HEK293 (cell line): ENCODE measurements around the gene C1QBP.

ENCODE experiments used
- BCL11B ChIP-seq: fragments of 450-650 bp; formaldehyde crosslinking; IDR thresholded peaks from 2 replicates; pipeline ENCODE4 v1.5.1; 2016; ENCODE audit warnings: low read depth, missing biosample characterization, missing genetic modification characterization
- GFI1B ChIP-seq: fragments of 450-650 bp; formaldehyde crosslinking; IDR thresholded peaks from 2 replicates; pipeline ENCODE4 v1.5.1; 2016; ENCODE audit warnings: missing biosample characterization, missing genetic modification characterization
- KLF7 ChIP-seq: fragments of 450-650 bp; formaldehyde crosslinking; IDR thresholded peaks from 2 replicates; pipeline ENCODE4 v1.5.1; 2016; ENCODE audit warnings: missing biosample characterization, missing genetic modification characterization, borderline replicate concordance
- KLF8 ChIP-seq: fragments of 450-650 bp; formaldehyde crosslinking; IDR thresholded peaks from 2 replicates; pipeline ENCODE4 v1.5.1; 2016; ENCODE audit warnings: missing biosample characterization, missing genetic modification characterization
- SALL2 ChIP-seq: fragments of 450-650 bp; formaldehyde crosslinking; IDR thresholded peaks from 2 replicates; pipeline ENCODE4 v1.5.0; 2017; ENCODE audit warnings: missing biosample characterization, mild to moderate bottlenecking, missing genetic modification characterization, borderline replicate concordance
- YY1 ChIP-seq: fragments of 450-650 bp; formaldehyde crosslinking; IDR thresholded peaks from 2 replicates; pipeline ENCODE4 v1.5.1; 2018; ENCODE audit warnings: missing biosample characterization, missing genetic modification characterization
- YY2 ChIP-seq: fragments of 450-650 bp; formaldehyde crosslinking; IDR thresholded peaks from 2 replicates; pipeline ENCODE4 v1.5.1; 2016; ENCODE audit warnings: missing biosample characterization, missing genetic modification characterization
- ZBTB20 ChIP-seq: fragments of 450-650 bp; formaldehyde crosslinking; IDR thresholded peaks from 2 replicates; pipeline ENCODE4 v1.5.1; 2016; ENCODE audit warnings: missing biosample characterization, missing genetic modification characterization
- ZNF138 ChIP-seq: fragments of 450-650 bp; formaldehyde crosslinking; IDR thresholded peaks from 2 replicates; pipeline ENCODE4 v1.5.1; 2016; ENCODE audit warnings: missing biosample characterization, missing genetic modification characterization, borderline replicate concordance
- ZNF146 ChIP-seq: fragments of 450-650 bp; formaldehyde crosslinking; IDR thresholded peaks from 2 replicates; pipeline ENCODE4 v1.5.1; 2016; ENCODE audit warnings: missing biosample characterization, missing genetic modification characterization
- ZNF155 ChIP-seq: fragments of 450-650 bp; formaldehyde crosslinking; IDR thresholded peaks from 2 replicates; pipeline ENCODE4 v1.5.1; 2016; ENCODE audit warnings: missing biosample characterization, missing genetic modification characterization
- ZNF174 ChIP-seq: fragments of 450-650 bp; formaldehyde crosslinking; IDR thresholded peaks from 2 replicates; pipeline ENCODE4 v1.5.0; 2017; ENCODE audit warnings: missing biosample characterization, mild to moderate bottlenecking, missing genetic modification characterization
- ZNF292 ChIP-seq: fragments of 450-650 bp; formaldehyde crosslinking; IDR thresholded peaks from 2 replicates; pipeline ENCODE4 v1.5.1; 2016; ENCODE audit warnings: low read depth, missing biosample characterization, missing genetic modification characterization, borderline replicate concordance
- ZNF311 ChIP-seq: fragments of 450-650 bp; formaldehyde crosslinking; IDR thresholded peaks from 2 replicates; pipeline ENCODE4 v1.5.1; 2017; ENCODE audit warnings: missing biosample characterization, missing genetic modification characterization, borderline replicate concordance
- ZNF350 ChIP-seq: fragments of 450-650 bp; formaldehyde crosslinking; IDR thresholded peaks from 2 replicates; pipeline ENCODE4 v1.5.0; 2017; ENCODE audit warnings: missing biosample characterization, mild to moderate bottlenecking, missing genetic modification characterization
- ZNF510 ChIP-seq: fragments of 450-650 bp; formaldehyde crosslinking; IDR thresholded peaks from 2 replicates; pipeline ENCODE4 v1.5.1; 2018; ENCODE audit warnings: mild to moderate bottlenecking, missing genetic modification characterization, missing biosample characterization; ENCODE audit not compliant: insufficient replicate concordance
- ZNF596 ChIP-seq: fragments of 450-650 bp; IDR thresholded peaks from 2 replicates; pipeline ENCODE4 v1.5.0; 2018; ENCODE audit warnings: missing biosample characterization, mild to moderate bottlenecking, missing genetic modification characterization, moderate library complexity
- ZNF660 ChIP-seq: fragments of 450-650 bp; IDR thresholded peaks from 2 replicates; pipeline ENCODE4 v1.5.1; 2018; ENCODE audit warnings: missing biosample characterization, mild to moderate bottlenecking, missing genetic modification characterization
- ZNF747 ChIP-seq: fragments of 450-650 bp; formaldehyde crosslinking; IDR thresholded peaks from 2 replicates; pipeline ENCODE4 v1.5.1; 2016; ENCODE audit warnings: missing biosample characterization, missing genetic modification characterization
- ZNF792 ChIP-seq: fragments of 450-650 bp; formaldehyde crosslinking; IDR thresholded peaks from 2 replicates; pipeline ENCODE4 v1.5.1; 2016; ENCODE audit warnings: missing biosample characterization, missing genetic modification characterization
- TF ChIP-seq, protein P1 (sequence below): fragments of 450-650 bp; formaldehyde crosslinking; IDR thresholded peaks from 2 replicates; pipeline ENCODE4 v1.5.1; 2016; ENCODE audit warnings: missing biosample characterization, missing genetic modification characterization
- TF ChIP-seq, protein P2 (sequence below): fragments of 450-650 bp; formaldehyde crosslinking; IDR thresholded peaks from 2 replicates; pipeline ENCODE4 v1.5.1; 2017; ENCODE audit warnings: missing biosample characterization, missing genetic modification characterization
- TF ChIP-seq, protein P3 (sequence below): fragments of 450-650 bp; formaldehyde crosslinking; IDR thresholded peaks from 2 replicates; pipeline ENCODE4 v1.5.1; 2017; ENCODE audit warnings: missing biosample characterization, mild to moderate bottlenecking, missing genetic modification characterization, moderate library complexity
- TF ChIP-seq, protein P4 (sequence below): fragments of 450-650 bp; formaldehyde crosslinking; IDR thresholded peaks from 2 replicates; pipeline ENCODE4 v1.5.1; 2016; ENCODE audit warnings: missing biosample characterization, missing genetic modification characterization, borderline replicate concordance
- TF ChIP-seq, protein P5 (sequence below): fragments of 450-650 bp; formaldehyde crosslinking; IDR thresholded peaks from 2 replicates; pipeline ENCODE4 v1.5.1; 2017; ENCODE audit warnings: missing biosample characterization, missing genetic modification characterization

C1QBP gene

DNA sequence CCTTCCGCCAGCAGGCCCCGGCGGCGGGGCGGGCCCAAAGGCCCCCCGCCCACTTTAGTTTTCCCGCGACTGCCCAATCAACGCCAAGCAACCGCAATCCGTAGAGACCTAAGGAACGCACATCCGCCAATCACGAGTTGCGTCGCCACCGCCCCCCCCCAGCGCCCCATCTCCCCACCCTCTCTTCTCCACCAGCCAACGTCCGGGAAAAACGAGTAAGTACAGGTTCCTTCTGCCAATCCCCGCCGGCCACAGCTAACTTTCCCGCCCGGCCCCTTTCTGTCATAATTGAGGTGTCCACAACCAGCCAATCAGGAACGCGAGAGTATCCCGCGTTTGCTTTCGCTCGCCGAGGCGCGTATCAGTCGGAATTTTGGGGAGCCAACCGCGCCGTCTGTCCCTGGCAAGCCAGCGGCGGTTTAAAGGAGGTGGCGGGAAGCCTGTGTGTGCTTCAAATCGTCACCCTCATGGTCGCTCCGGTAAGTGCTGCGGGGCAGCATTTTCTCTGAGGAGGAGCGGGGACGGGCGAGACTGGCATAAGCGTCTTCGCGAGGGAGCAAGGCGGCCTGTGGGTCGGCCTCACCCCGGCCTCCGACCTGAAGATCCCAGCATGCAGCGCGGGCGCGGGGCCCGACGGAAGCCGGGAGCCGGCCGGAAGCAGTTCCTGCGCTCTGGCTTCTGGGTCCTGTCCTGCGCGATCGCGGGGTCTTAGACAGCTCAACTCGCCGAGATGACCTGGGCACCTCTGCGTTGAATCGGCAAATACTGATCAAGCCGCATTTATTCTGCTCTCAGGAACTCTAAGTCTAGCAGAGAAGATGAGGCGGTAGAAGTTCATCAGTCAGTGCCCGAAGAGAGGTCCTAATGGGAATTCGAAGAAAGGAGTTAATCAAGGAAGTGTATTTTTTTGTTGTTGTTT lies 47.5 kb upstream of the C1QBP start, which contains the start of gene MIS12 (continued):
- TF ChIP-seq GFI1B (tag by site-specific recombination) (no peak), ZNF747 (no peak), KLF8 (tag by site-specific recombination) (no peak; the same call in none of the 2 replicates), ZNF350 (no peak), ZNF138 (no peak), ZNF292 (no peak), KLF7 (tag by site-specific recombination) (0 out of 2 replicates have a peak, but pooled peaks have one; percentile 34), ZNF596 (tag by site-specific recombination) (no peak), BCL11B (tag by site-specific recombination) (no peak), ZNF660 (tag by site-specific recombination) (peak; percentile 93), ZNF155 (tag by site-specific recombination) (no peak), ZNF174 (tag by site-specific recombination) (no peak), SALL2 (tag by site-specific recombination) (no peak), ZBTB20 (peak; percentile 27; the same call in 1 of the 2 replicates), YY2 (tag by site-specific recombination) (peak; percentile 49; the same call in 1 of the 2 replicates), ZNF311 (tag by site-specific recombination) (no peak), YY1 (0 out of 2 replicates have a peak, but pooled peaks have one; percentile 54), ZNF146 (tag by site-specific recombination) (peak; percentile 64), ZNF792 (tag by site-specific recombination) (no peak), ZNF510 (no peak)
- TF ChIP-seq, protein P1, sequence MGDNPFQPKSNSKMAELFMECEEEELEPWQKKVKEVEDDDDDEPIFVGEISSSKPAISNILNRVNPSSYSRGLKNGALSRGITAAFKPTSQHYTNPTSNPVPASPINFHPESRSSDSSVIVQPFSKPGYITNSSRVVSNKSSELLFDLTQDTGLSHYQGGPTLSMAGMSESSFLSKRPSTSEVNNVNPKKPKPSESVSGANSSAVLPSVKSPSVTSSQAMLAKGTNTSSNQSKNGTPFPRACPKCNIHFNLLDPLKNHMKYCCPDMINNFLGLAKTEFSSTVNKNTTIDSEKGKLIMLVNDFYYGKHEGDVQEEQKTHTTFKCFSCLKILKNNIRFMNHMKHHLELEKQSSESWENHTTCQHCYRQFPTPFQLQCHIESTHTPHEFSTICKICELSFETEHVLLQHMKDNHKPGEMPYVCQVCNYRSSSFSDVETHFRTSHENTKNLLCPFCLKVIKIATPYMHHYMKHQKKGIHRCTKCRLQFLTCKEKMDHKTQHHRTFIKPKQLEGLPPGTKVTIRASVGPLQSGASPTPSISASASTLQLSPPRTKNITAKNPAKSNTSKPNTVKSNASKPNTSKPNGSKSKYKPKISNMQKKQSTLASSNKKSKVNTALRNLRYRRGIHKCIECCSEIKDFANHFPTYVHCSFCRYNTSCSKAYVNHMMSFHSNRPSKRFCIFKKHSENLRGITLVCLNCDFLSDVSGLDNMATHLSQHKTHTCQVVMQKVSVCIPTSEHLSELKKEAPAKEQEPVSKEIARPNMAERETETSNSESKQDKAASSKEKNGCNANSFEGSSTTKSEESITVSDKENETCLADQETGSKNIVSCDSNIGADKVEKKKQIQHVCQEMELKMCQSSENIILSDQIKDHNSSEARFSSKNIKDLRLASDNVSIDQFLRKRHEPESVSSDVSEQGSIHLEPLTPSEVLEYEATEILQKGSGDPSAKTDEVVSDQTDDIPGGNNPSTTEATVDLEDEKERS (tag by site-specific recombination) = peak; percentile 37; the same call in 1 of the 2 replicates
- TF ChIP-seq, protein P2, sequence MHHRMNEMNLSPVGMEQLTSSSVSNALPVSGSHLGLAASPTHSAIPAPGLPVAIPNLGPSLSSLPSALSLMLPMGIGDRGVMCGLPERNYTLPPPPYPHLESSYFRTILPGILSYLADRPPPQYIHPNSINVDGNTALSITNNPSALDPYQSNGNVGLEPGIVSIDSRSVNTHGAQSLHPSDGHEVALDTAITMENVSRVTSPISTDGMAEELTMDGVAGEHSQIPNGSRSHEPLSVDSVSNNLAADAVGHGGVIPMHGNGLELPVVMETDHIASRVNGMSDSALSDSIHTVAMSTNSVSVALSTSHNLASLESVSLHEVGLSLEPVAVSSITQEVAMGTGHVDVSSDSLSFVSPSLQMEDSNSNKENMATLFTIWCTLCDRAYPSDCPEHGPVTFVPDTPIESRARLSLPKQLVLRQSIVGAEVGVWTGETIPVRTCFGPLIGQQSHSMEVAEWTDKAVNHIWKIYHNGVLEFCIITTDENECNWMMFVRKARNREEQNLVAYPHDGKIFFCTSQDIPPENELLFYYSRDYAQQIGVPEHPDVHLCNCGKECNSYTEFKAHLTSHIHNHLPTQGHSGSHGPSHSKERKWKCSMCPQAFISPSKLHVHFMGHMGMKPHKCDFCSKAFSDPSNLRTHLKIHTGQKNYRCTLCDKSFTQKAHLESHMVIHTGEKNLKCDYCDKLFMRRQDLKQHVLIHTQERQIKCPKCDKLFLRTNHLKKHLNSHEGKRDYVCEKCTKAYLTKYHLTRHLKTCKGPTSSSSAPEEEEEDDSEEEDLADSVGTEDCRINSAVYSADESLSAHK = peak; percentile 57; the same call in 1 of the 2 replicates
- TF ChIP-seq, protein P3, sequence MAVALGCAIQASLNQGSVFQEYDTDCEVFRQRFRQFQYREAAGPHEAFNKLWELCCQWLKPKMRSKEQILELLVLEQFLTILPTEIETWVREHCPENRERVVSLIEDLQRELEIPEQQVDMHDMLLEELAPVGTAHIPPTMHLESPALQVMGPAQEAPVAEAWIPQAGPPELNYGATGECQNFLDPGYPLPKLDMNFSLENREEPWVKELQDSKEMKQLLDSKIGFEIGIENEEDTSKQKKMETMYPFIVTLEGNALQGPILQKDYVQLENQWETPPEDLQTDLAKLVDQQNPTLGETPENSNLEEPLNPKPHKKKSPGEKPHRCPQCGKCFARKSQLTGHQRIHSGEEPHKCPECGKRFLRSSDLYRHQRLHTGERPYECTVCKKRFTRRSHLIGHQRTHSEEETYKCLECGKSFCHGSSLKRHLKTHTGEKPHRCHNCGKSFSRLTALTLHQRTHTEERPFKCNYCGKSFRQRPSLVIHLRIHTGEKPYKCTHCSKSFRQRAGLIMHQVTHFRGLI (tag by site-specific recombination) = no peak
- TF ChIP-seq, protein P4, sequence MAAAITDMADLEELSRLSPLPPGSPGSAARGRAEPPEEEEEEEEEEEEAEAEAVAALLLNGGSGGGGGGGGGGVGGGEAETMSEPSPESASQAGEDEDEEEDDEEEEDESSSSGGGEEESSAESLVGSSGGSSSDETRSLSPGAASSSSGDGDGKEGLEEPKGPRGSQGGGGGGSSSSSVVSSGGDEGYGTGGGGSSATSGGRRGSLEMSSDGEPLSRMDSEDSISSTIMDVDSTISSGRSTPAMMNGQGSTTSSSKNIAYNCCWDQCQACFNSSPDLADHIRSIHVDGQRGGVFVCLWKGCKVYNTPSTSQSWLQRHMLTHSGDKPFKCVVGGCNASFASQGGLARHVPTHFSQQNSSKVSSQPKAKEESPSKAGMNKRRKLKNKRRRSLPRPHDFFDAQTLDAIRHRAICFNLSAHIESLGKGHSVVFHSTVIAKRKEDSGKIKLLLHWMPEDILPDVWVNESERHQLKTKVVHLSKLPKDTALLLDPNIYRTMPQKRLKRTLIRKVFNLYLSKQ (tag by site-specific recombination) = no peak
- TF ChIP-seq, protein P5, sequence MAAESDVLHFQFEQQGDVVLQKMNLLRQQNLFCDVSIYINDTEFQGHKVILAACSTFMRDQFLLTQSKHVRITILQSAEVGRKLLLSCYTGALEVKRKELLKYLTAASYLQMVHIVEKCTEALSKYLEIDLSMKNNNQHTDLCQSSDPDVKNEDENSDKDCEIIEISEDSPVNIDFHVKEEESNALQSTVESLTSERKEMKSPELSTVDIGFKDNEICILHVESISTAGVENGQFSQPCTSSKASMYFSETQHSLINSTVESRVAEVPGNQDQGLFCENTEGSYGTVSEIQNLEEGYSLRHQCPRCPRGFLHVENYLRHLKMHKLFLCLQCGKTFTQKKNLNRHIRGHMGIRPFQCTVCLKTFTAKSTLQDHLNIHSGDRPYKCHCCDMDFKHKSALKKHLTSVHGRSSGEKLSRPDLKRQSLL (tag by site-specific recombination) = no peak
